Measurements from ENCODE around the gene ATP5ME.

Gene ATP5ME

DNA sequence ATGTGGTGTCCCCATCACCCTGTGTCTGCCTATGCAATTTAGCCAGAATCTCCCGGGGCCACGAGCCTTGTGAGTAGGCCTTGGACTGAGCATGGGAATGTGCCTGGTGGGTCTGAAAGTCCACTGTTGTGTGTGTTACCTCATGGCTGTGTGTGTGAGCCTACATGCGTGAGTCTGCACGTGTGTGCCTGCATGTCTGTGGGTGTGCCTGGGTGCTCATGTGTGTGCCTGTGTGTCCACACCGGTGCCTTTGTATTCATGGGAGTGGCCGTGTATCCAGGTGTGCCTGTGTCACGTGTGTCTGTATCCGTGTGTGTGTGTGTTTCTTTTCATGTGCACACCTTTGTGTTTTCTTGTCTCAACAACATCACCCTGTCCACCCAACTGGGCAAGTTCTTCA, 14.2 kb downstream of the ATP5ME start:
- Histone ChIP-seq H3K27ac (replicated peaks) (no peak overlapping the region), H3K27me3 (ENCODE audit: insufficient read depth, poor library complexity, severe bottlenecking) (peaks cover 10% of the 10 kb centered on the region), H3K4me3 (replicated peaks; ENCODE audit: insufficient read depth, low read length) (no peak overlapping the region)
- TF ChIP-seq REST (IDR thresholded peaks at IDR 0.05; ENCODE audit: insufficient replicate concordance, low read depth) (no peak), GABPA (IDR thresholded peaks at IDR 0.05; ENCODE audit: low read depth) (no peak), SPI1 (IDR thresholded peaks at IDR 0.05; ENCODE audit: borderline replicate concordance, low read depth) (no peak), POLR2AphosphoS5 (IDR thresholded peaks at IDR 0.05; ENCODE audit: low read depth) (no peak)
- TF ChIP-seq, protein P1, sequence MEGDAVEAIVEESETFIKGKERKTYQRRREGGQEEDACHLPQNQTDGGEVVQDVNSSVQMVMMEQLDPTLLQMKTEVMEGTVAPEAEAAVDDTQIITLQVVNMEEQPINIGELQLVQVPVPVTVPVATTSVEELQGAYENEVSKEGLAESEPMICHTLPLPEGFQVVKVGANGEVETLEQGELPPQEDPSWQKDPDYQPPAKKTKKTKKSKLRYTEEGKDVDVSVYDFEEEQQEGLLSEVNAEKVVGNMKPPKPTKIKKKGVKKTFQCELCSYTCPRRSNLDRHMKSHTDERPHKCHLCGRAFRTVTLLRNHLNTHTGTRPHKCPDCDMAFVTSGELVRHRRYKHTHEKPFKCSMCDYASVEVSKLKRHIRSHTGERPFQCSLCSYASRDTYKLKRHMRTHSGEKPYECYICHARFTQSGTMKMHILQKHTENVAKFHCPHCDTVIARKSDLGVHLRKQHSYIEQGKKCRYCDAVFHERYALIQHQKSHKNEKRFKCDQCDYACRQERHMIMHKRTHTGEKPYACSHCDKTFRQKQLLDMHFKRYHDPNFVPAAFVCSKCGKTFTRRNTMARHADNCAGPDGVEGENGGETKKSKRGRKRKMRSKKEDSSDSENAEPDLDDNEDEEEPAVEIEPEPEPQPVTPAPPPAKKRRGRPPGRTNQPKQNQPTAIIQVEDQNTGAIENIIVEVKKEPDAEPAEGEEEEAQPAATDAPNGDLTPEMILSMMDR (IDR thresholded peaks at IDR 0.05; ENCODE audit: insufficient read depth, low read length) = no peak
- DNase-seq (ENCODE audit: low read depth in 1 of 2, low spot score in 1 of 2) = no peak

GRCh38 chr4:658681-659667, 15.1 kb downstream of the ATP5ME start:
- Histone ChIP-seq H3K4me3 (replicated peaks; ENCODE audit: insufficient read depth, low read length) (no peak overlapping the region), H3K27me3 (ENCODE audit: insufficient read depth, poor library complexity, severe bottlenecking) (peaks cover 6% of the 10 kb centered on the region), H3K27ac (replicated peaks) (no peak overlapping the region)
- no peak for DNase-seq (ENCODE audit: low read depth in 1 of 2, low spot score in 1 of 2)
- TF ChIP-seq REST (IDR thresholded peaks at IDR 0.05; ENCODE audit: insufficient replicate concordance, low read depth) (no peak), SPI1 (IDR thresholded peaks at IDR 0.05; ENCODE audit: borderline replicate concordance, low read depth) (no peak), GABPA (IDR thresholded peaks at IDR 0.05; ENCODE audit: low read depth) (no peak), POLR2AphosphoS5 (IDR thresholded peaks at IDR 0.05; ENCODE audit: low read depth) (no peak)
- TF ChIP-seq, protein P1 (IDR thresholded peaks at IDR 0.05; ENCODE audit: insufficient read depth, low read length) = no peak

- no peak for DNase-seq (ENCODE audit: low read depth in 1 of 2, low spot score in 1 of 2)
- TF ChIP-seq, protein P1 (IDR thresholded peaks at IDR 0.05; ENCODE audit: insufficient read depth, low read length) = no peak
- no peak for TF ChIP-seq SPI1 (IDR thresholded peaks at IDR 0.05; ENCODE audit: borderline replicate concordance, low read depth)
- TF ChIP-seq POLR2AphosphoS5 (IDR thresholded peaks at IDR 0.05; ENCODE audit: low read depth) = no peak
- TF ChIP-seq GABPA (IDR thresholded peaks at IDR 0.05; ENCODE audit: low read depth) = no peak
- TF ChIP-seq REST (IDR thresholded peaks at IDR 0.05; ENCODE audit: insufficient replicate concordance, low read depth) = no peak
- Histone ChIP-seq H3K4me3 (replicated peaks; ENCODE audit: insufficient read depth, low read length) (no peak overlapping the region), H3K27ac (replicated peaks) (no peak overlapping the region), H3K27me3 (ENCODE audit: insufficient read depth, poor library complexity, severe bottlenecking) (peaks cover under 1% of the 10 kb centered on the region)
Measured at GRCh38 chr4:657834-658667, 16.0 kb downstream of the ATP5ME start.
